Measurements from ENCODE around the gene ANTXRL. TPM values are rescaled to one million over a fixed set of nuclear protein-coding genes. Genes with fewer than 3 reads are reported as not detected.
"Not testable (repeated sequence)": the region's sequence is repeated elsewhere in the genome, so short reads cannot be mapped to it uniquely, and the experiment has no call there.

Gene ANTXRL
- total and polyA plus RNA-seq, 7 donors, result 0.06 TPM; not detected in 6

GRCh38 chr10:46272863-46273415, 13.9 kb upstream of the ANTXRL start:
- Histone ChIP-seq H3K9me3 (no peaks in the 10 kb centered on the region), H3K4me1 (no peaks in the 10 kb centered on the region), H3K36me3 (ENCODE audit: insufficient read depth in 1 of 2, low read depth in 1 of 2) (no peaks in the 10 kb centered on the region), H3K4me3 (no peak overlapping the region), H3K27me3 (ENCODE audit: insufficient read depth in 3 of 3, low read length in 2 of 3) (no peaks in the 10 kb centered on the region), H3K27ac (no peak overlapping the region)
- DNase-seq (no peak), ATAC-seq (no peak)
- no peak for TF ChIP-seq CTCF (IDR thresholded peaks at IDR 0.05)
- intact Hi-C loops (cut with DNase I), result no loop called here
- 65 to 74% (median 70%) methylated on average over 4 of the region's 4 CpGs for WGBS, 3 donors

GRCh38 chr10:46273506-46274477, 13.0 kb upstream of the ANTXRL start:
- WGBS, 3 donors, result 77 to 79% (median 78%) methylated on average over 9 of the region's 9 CpGs
- intact Hi-C loops (cut with DNase I), result no loop called here
- H3K4me3 ChIP-seq, result no peak overlapping the region
- no peaks in the 10 kb centered on the region for H3K27me3 ChIP-seq (ENCODE audit: insufficient read depth in 3 of 3, low read length in 2 of 3)
- no peak for TF ChIP-seq CTCF (IDR thresholded peaks at IDR 0.05)
- no peaks in the 10 kb centered on the region for H3K36me3 ChIP-seq (ENCODE audit: insufficient read depth in 1 of 2, low read depth in 1 of 2)
- no peak for ATAC-seq
- H3K9me3 ChIP-seq, result no peaks in the 10 kb centered on the region
- DNase-seq, result no peak
- H3K27ac ChIP-seq, result no peak overlapping the region
- H3K4me1 ChIP-seq, result no peaks in the 10 kb centered on the region

- intact Hi-C loops (cut with DNase I), result no loop called here
- TF ChIP-seq CTCF (IDR thresholded peaks at IDR 0.05), result no peak
- no peaks in the 10 kb centered on the region for H3K9me3 ChIP-seq
- H3K36me3 ChIP-seq (ENCODE audit: insufficient read depth in 1 of 2, low read depth in 1 of 2), result no peaks in the 10 kb centered on the region
- DNase-seq, result no peak
- ATAC-seq, result no peak
- no peaks in the 10 kb centered on the region for H3K4me1 ChIP-seq
- H3K27ac ChIP-seq, result no peak overlapping the region
- H3K4me3 ChIP-seq, result no peak overlapping the region
- no peaks in the 10 kb centered on the region for H3K27me3 ChIP-seq (ENCODE audit: insufficient read depth in 3 of 3, low read length in 2 of 3)
- 82 to 95% (median 90%) methylated on average over 2 of the region's 2 CpGs for WGBS, 3 donors
Measured at GRCh38 chr10:46277840-46278239, 9.0 kb upstream of the ANTXRL start.

GRCh38 chr10:46282421-46282831, 4.4 kb upstream of the ANTXRL start:
- intact Hi-C loops (cut with DNase I); H3K9me3 ChIP-seq; H3K4me1 ChIP-seq; DNase-seq; H3K27ac ChIP-seq; H3K36me3 ChIP-seq (ENCODE audit: insufficient read depth in 1 of 2, low read depth in 1 of 2); H3K27me3 ChIP-seq (ENCODE audit: insufficient read depth in 3 of 3, low read length in 2 of 3): not testable (repeated sequence)
- WGBS, 3 donors, result 3 to 9% (median 4%) methylated on average over 13 to 20 of the region's 20 CpGs
- H3K4me3 ChIP-seq, result peak overlapping the region; percentile 69
- ATAC-seq, result peak in 1 of 4 donors; percentile 4

- TF ChIP-seq CTCF (IDR thresholded peaks at IDR 0.05), result no peak
- no peak overlapping the region for H3K27ac ChIP-seq
- H3K9me3 ChIP-seq, result no peaks in the 10 kb centered on the region
- DNase-seq (peak; percentile 83 to 90), ATAC-seq (peak; percentile 86 to 90 (median 87))
- no peaks in the 10 kb centered on the region for H3K36me3 ChIP-seq (ENCODE audit: insufficient read depth in 1 of 2, low read depth in 1 of 2)
- 10 to 30% (median 14%) methylated on average over 14 to 45 of the region's 51 CpGs for WGBS, 3 donors
- H3K4me1 ChIP-seq, result no peaks in the 10 kb centered on the region
- intact Hi-C loops (cut with DNase I), result no loop called here
- peak overlapping the region; percentile 69 for H3K4me3 ChIP-seq
- no peaks in the 10 kb centered on the region for H3K27me3 ChIP-seq (ENCODE audit: insufficient read depth in 3 of 3, low read length in 2 of 3)
Measured at GRCh38 chr10:46282842-46283574, 3.8 kb upstream of the ANTXRL start.
